Activated B cell treated with CpG ODN at 0.5 μM for 24 hours (primary cell): Measurements from ENCODE around the gene SHLD1. TPM values are rescaled to one million over a fixed set of nuclear protein-coding genes. Genes with fewer than 3 reads are reported as not detected.
"Not testable (repeated sequence)": the region's sequence is repeated elsewhere in the genome, so short reads cannot be mapped to it uniquely, and the experiment has no call there.

Experiments used
- ATAC-seq: fragments of 200-7000 bp; cut with Tn5 transposase; one replicate; pipeline ENCODE4 v1.10.0; 2021; ENCODE audit warnings: low read depth, mild to moderate bottlenecking, moderate library complexity
- CTCF ChIA-PET: fragments of 350-600 bp; sonication (Branson Sonifier 250); formaldehyde crosslinking; loops from one replicate; lab custom pipeline; 2021; ENCODE audit warnings: antibody characterized with exemption; lab: Charles Lee
- POLR2A ChIA-PET: fragments of 350-600 bp; sonication (Branson Sonifier 250); formaldehyde crosslinking; loops from one replicate; lab custom pipeline; 2021; ENCODE audit warnings: antibody characterized with exemption; lab: Charles Lee
- DNase-seq: peaks from one replicate; pipeline ENCODE4 v3.0.0; 2022
- H3K27ac Mint-ChIP-seq: one replicate; pipeline ENCODE4 v1.8.0; 2020; ENCODE audit warnings: mixed read lengths
- H3K27me3 Mint-ChIP-seq: one replicate; pipeline ENCODE4 v1.8.0; 2021; ENCODE audit warnings: mixed read lengths
- H3K36me3 Mint-ChIP-seq: one replicate; pipeline ENCODE4 v1.8.0; 2021; ENCODE audit warnings: low read depth, mixed read lengths
- H3K4me1 Mint-ChIP-seq: one replicate; pipeline ENCODE4 v1.8.0; 2021; ENCODE audit warnings: mixed read lengths
- H3K4me3 Mint-ChIP-seq: one replicate; pipeline ENCODE4 v1.8.0; 2020; ENCODE audit warnings: mild to moderate bottlenecking, mixed read lengths
- H3K9me3 Mint-ChIP-seq: one replicate; pipeline ENCODE4 v1.8.0; 2020; ENCODE audit warnings: mixed read lengths
- CTCF ChIP-seq: fragments of 200-600 bp; IDR thresholded peaks from one replicate; pipeline ENCODE4 v1.8.0; 2022; ENCODE audit warnings: antibody characterized with exemption, mild to moderate bottlenecking
- intact Hi-C: fragments of 100-400 bp; cut with micrococcal nuclease; formaldehyde crosslinking; loops from one replicate; pipeline ENCODE4 v1.15.1; 2024
- total RNA-seq: library from RNA; stranded (reverse); gene quantifications from 2 replicates; pipeline ENCODE4 v1.2.3, GENCODE V29; 2022

SHLD1 gene
- total RNA-seq, 1 donor from 2014 or later = 15.0 TPM

DNA sequence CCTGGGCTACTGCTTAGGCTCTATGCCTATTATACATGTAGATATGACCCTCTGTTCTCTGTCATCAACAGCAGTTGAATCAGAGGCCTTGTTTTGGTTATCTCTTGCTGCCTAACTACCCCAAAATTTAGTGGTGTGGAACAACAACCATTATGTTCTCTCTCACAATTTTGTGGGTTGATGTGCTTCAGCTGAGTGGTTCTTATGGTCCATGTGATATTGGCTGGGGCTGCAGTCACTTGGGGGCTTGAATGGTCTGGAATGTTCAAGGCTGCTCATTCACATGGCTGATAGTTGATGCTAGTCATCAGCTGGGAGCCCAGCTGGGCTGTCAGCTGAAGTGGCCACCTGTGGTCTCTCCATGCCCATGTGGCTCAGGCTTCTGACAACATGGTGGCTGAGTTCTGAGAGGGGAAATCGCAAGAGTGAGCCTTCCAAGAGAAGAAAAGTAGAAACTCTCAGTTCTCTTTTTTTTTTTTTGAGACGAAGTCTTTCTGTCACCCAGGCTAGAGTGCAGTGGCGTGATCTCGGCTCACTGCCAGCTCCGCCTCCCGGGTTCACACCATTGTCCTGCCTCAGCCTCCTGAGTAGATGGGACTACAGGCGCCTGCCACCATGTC is 47.8 kb downstream of the SHLD1 start:
- TF ChIP-seq CTCF = no peak
- H3K36me3 Mint-ChIP-seq = peaks cover 19% of the 10 kb centered on the region
- peak overlapping the region; percentile 100 for H3K27ac Mint-ChIP-seq
- no peaks in the 10 kb centered on the region for H3K27me3 Mint-ChIP-seq
- H3K4me1 Mint-ChIP-seq = peaks cover 29% of the 10 kb centered on the region
- ChIA-PET CTCF (interaction anchor here (1.5 to 2.3 kb wide), 2 partner anchors 10 to 269 kb away, joined by 6 to 11 read pairs; no protein-coding TSS in a partner anchor), POLR2A (interaction anchor here (0.6 to 1.6 kb wide), 12 partner anchors 9 to 238 kb away, joined by 3 to 9 read pairs (median 4); no protein-coding TSS in a partner anchor)
- H3K4me3 Mint-ChIP-seq = peak overlapping the region; percentile 63
- peak; percentile 87 for ATAC-seq
- DNase-seq = peak; percentile 57
- peaks cover 2% of the 10 kb centered on the region for H3K9me3 Mint-ChIP-seq
- intact Hi-C loops = loop anchor here (1.0 to 2.0 kb wide), 3 partner anchors 21 to 152 kb away; partner anchors contain the start of genes MCM8, SHLD1 and TRMT6

DNA sequence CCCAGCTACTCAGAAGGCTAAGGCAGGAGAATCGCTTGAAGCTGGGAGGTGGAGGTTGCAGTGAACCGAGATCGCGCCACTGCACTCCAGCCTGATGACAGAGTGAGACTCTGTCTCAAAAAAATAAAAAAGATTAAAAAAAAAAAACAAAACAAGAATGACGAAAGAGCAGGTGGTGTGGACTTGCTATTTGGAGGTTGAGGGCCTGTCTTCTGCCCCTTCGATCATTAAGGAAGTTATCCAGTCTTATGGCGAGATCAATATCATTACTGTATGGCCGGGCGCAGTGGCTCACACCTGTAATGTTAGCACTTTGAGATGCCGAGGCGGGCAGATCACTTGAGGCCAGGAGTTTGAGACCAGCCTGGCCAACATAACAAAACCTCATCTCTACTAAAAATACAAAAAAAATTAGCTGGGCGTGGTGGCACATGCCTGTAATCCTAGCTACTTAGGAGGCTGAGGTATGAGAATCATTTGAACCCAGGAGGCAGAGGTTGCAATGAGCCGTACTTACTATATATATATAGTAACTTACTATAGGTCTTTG is 53.6 kb downstream of the SHLD1 start:
- ChIA-PET POLR2A (interaction anchor here (0.7 kb wide), 1 partner anchor 14 kb away, joined by 3 read pairs; no protein-coding TSS in a partner anchor), CTCF (interaction anchor here (0.6 to 1.2 kb wide), 2 partner anchors 233 to 243 kb away, joined by 3 read pairs; no protein-coding TSS in a partner anchor)
- H3K27me3 Mint-ChIP-seq, intact Hi-C loops, H3K4me3 Mint-ChIP-seq, DNase-seq, H3K9me3 Mint-ChIP-seq, H3K27ac Mint-ChIP-seq, ATAC-seq: not testable (repeated sequence)
- H3K36me3 Mint-ChIP-seq = peaks cover 26% of the 10 kb centered on the region
- H3K4me1 Mint-ChIP-seq = peaks cover 28% of the 10 kb centered on the region

GRCh38 chr20:5806457-5807263 is 56.5 kb downstream of the SHLD1 start:
- Mint-ChIP-seq H3K27ac (no peak overlapping the region), H3K27me3 (no peaks in the 10 kb centered on the region), H3K4me3 (no peak overlapping the region), H3K36me3 (peaks cover 30% of the 10 kb centered on the region), H3K9me3 (no peaks in the 10 kb centered on the region), H3K4me1 (peaks cover 22% of the 10 kb centered on the region)
- ATAC-seq = no peak
- intact Hi-C loops = no loop called here
- TF ChIP-seq CTCF = no peak
- DNase-seq = no peak
- ChIA-PET POLR2A (interaction anchor here (1.4 kb wide), 1 partner anchor 9 kb away, joined by 4 read pairs; no protein-coding TSS in a partner anchor), CTCF (interaction anchor here (0.7 kb wide), 1 partner anchor 277 kb away, joined by 3 read pairs; no protein-coding TSS in a partner anchor)

DNA sequence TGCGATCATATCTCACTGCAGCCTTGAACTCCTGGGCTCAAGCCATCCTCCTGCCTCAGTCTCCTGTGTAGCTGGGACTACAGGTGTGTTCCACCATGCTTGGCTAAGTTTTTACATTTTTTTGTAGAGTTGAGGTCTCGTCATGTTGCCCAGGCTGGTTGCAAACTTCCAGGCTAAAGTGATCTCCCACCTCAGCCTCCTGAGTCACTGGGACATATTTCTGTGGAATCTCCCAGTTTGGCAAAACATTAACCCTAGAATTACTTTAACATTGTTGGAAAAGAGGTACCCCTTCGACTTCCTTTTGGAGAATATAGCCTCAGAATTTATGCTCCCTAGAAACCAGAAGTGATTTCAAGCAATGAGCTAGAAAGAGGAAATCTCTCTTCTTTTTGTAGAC is 57.2 kb downstream of the SHLD1 start:
- no peaks in the 10 kb centered on the region for H3K27me3 Mint-ChIP-seq
- H3K4me1 Mint-ChIP-seq = peaks cover 22% of the 10 kb centered on the region
- no peak for TF ChIP-seq CTCF
- ATAC-seq = no peak
- CTCF ChIA-PET = interaction anchor here (0.7 kb wide), 1 partner anchor 278 kb away, joined by 3 read pairs; no protein-coding TSS in a partner anchor
- no peaks in the 10 kb centered on the region for H3K9me3 Mint-ChIP-seq
- peaks cover 26% of the 10 kb centered on the region for H3K36me3 Mint-ChIP-seq
- POLR2A ChIA-PET = interaction anchor here (1.4 kb wide), 1 partner anchor 10 kb away, joined by 4 read pairs; no protein-coding TSS in a partner anchor
- H3K4me3 Mint-ChIP-seq = no peak overlapping the region
- no peak for DNase-seq
- H3K27ac Mint-ChIP-seq = no peak overlapping the region
- intact Hi-C loops = no loop called here

DNA sequence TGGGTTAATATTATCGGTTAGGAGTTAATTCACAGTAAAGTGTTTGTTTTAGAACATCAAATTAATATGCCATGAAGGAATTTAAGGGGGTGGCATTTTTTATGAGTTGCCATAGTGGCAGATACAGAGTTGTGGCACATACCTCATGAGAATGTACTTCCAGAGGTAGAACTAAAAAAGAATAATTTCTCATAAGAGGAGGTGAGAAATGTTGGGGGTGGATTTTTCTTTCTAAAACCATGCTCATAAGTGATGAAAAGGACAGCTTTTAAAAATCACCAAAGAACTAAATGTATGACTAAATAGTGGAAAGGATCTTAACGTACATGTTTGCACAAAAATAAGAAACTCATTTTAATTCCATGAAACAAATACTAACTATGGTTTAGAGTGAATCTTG is 58.7 kb downstream of the SHLD1 start:
- ATAC-seq (no peak), DNase-seq (no peak)
- H3K4me1 Mint-ChIP-seq = peaks cover 19% of the 10 kb centered on the region
- no peaks in the 10 kb centered on the region for H3K9me3 Mint-ChIP-seq
- ChIA-PET POLR2A (no interaction called here), CTCF (no interaction called here)
- no peak for TF ChIP-seq CTCF
- intact Hi-C loops = no loop called here
- H3K4me3 Mint-ChIP-seq = no peak overlapping the region
- no peaks in the 10 kb centered on the region for H3K27me3 Mint-ChIP-seq
- H3K36me3 Mint-ChIP-seq = peaks cover 20% of the 10 kb centered on the region
- no peak overlapping the region for H3K27ac Mint-ChIP-seq
